Right lobe of liver (tissue), 4 donors: ENCODE data around the gene OPCML.

Experiments used
- CTCF ChIP-seq, 4 donors: fragments of 200-600 bp in 3 of 4; fragments of 450-650 bp in 1 of 4; IDR thresholded peaks; one replicate each; pipeline versions ENCODE4 v1.5.1 to v1.8.0; 2016 to 2022; ENCODE audit warnings: antibody characterized with exemption in 4 of 4, mild to moderate bottlenecking in 2 of 4
- POLR2A ChIP-seq: fragments of 450-650 bp; IDR thresholded peaks from one replicate; pipeline ENCODE4 v1.6.1; 2017; ENCODE audit warnings: antibody characterized with exemption, mild to moderate bottlenecking
- donor health status: DM: no; HTN: no; CAD: no.
- donor health status: DM: no; HTN: no; CAD: no.
- donor health status: DM: no; HTN: yes; CAD: no.

GRCh38 chr11:133480722-133481121 lies 51.6 kb downstream of the OPCML start:
- TF ChIP-seq CTCF (IDR thresholded peaks at IDR 0.05), result no peak
- TF ChIP-seq POLR2A, result no peak
